Fibroblast of the aortic adventitia (primary cell): ENCODE results near the gene TRIM27. TPM values are rescaled to one million over a fixed set of nuclear protein-coding genes. Genes with fewer than 3 reads are reported as not detected.

Source experiments
- DNase-seq: peaks from one replicate; pipeline ENCODE4 v3.0.0-alpha.2; 2010; ENCODE audit warnings: low read depth
- H3K4me3 ChIP-seq: 2 replicates; pipeline ENCODE4 v1.5.1; 2011; ENCODE audit warnings: low read depth, mild to moderate bottlenecking, control low read depth, low read length, moderate library complexity
- CTCF ChIP-seq: IDR thresholded peaks from 2 replicates; pipeline ENCODE4 v1.5.1; 2011; ENCODE audit warnings: mild to moderate bottlenecking, low read length, control low read depth, inconsistent platforms; ENCODE audit not compliant: insufficient read depth
- total RNA-seq: library from RNA; depleted of rRNA; stranded (reverse); fragments of >200 nt; gene quantifications from 2 replicates; pipeline ENCODE4 v1.2.3, GENCODE V29; 2012; ENCODE audit warnings: low replicate concordance

The TRIM27 gene
- total RNA-seq, 1 donor, result 49.7 TPM

DNA sequence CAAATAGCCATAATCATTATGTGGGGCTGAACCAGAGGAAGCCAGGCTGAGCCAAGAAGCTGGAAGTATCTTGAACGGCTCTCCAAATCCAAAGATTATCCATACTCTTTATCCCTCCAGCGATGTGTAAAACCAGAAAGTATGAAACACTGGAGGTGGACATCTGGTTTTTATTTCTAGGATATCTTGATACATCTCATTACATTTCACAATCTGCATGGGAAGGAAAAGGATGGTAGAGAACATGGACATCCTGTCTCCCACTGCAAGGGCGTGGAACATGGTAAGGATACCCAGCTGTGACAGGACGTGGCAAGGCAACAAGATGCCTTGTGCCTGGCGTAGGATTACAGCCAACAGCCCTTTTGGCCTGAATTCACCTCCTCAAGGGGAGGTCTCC, 20.1 kb downstream of the TRIM27 start:
- DNase-seq, result no peak
- no peak overlapping the region for H3K4me3 ChIP-seq
- no peak for TF ChIP-seq CTCF

- no peak for TF ChIP-seq CTCF
- no peak overlapping the region for H3K4me3 ChIP-seq
- DNase-seq, result no peak
These were observed 22.0 kb downstream of the TRIM27 start for GRCh38 chr6:28901831-28902230.

GRCh38 chr6:28900577-28901256, 23.1 kb downstream of the TRIM27 start:
- H3K4me3 ChIP-seq, result no peak overlapping the region
- no peak for TF ChIP-seq CTCF
- DNase-seq, result no peak

DNA sequence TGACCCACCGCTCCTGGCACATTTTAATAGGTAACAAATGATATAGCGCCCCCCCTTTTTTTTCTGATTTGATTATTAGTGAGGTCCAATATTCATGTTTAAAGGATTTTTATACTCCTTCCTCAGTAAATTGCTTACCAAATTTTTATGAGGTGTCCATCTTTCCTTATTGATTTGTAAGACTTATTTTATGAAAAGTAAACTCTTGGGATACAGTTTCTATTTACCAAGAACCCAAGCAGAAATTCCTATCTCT, 25.1 kb downstream of the TRIM27 start:
- no peak for TF ChIP-seq CTCF
- no peak for DNase-seq
- no peak overlapping the region for H3K4me3 ChIP-seq

GRCh38 chr6:28897369-28897745, 26.4 kb downstream of the TRIM27 start:
- no peak for TF ChIP-seq CTCF
- H3K4me3 ChIP-seq, result peak overlapping the region; percentile 81
- DNase-seq, result no peak

GRCh38 chr6:28896505-28897368, 27.0 kb downstream of the TRIM27 start:
- peak; percentile 50 for DNase-seq
- H3K4me3 ChIP-seq, result peak overlapping the region; percentile 81
- peak; percentile 33 for TF ChIP-seq CTCF
